Activated CD4-positive, alpha-beta memory T cell treated with anti-CD3 and anti-CD28 coated beads, Interleukin-2, amount 10 ng/mL, durations not matched to agents 7 days and 5 days (primary cell): ENCODE results near the gene OR2G6. TPM values are rescaled to one million over a fixed set of nuclear protein-coding genes. Genes with fewer than 3 reads are reported as not detected.
"Not testable (repeated sequence)": the region's sequence is repeated elsewhere in the genome, so short reads cannot be mapped to it uniquely, and the experiment has no call there.

ENCODE experiments used
- CTCF ChIA-PET: fragments of 350-600 bp; sonication (Branson Sonifier 250); formaldehyde crosslinking; loops from one replicate; lab custom pipeline; 2021; ENCODE audit warnings: antibody characterized with exemption, inconsistent platforms; lab: Charles Lee
- POLR2A ChIA-PET: fragments of 350-600 bp; sonication (Branson Sonifier 250); formaldehyde crosslinking; loops from one replicate; lab custom pipeline; 2021; ENCODE audit warnings: antibody characterized with exemption; lab: Charles Lee
- DNase-seq: peaks from one replicate; pipeline ENCODE4 v3.0.0-alpha.2; 2020
- H3K27ac Mint-ChIP-seq: one replicate; pipeline ENCODE4 v1.8.0; 2021; ENCODE audit warnings: mild to moderate bottlenecking, mixed read lengths
- H3K27me3 Mint-ChIP-seq: one replicate; pipeline ENCODE4 v1.8.0; 2021; ENCODE audit warnings: mixed read lengths
- H3K36me3 Mint-ChIP-seq: one replicate; pipeline ENCODE4 v1.8.0; 2021; ENCODE audit warnings: low read depth, mixed read lengths
- H3K4me1 Mint-ChIP-seq: one replicate; pipeline ENCODE4 v1.8.0; 2021; ENCODE audit warnings: mixed read lengths
- H3K4me3 Mint-ChIP-seq: one replicate; pipeline ENCODE4 v1.8.0; 2021; ENCODE audit warnings: mild to moderate bottlenecking, mixed read lengths
- H3K9me3 Mint-ChIP-seq: one replicate; pipeline ENCODE4 v1.8.0; 2021; ENCODE audit warnings: mixed read lengths
- total RNA-seq, 2 experiments: library from RNA; stranded (reverse); gene quantifications; one replicate each; pipeline ENCODE4 v1.2.3, GENCODE V29; 2021

Gene OR2G6
- total RNA-seq: not detected

GRCh38 chr1:248507773-248508172 is at the start of gene OR2G6:
OR2G6 (plus strand) TSS chr1:248508073; CDS start chr1:248521647, 13,574 bp downstream.
- H3K4me1 Mint-ChIP-seq, H3K27ac Mint-ChIP-seq, H3K27me3 Mint-ChIP-seq, CTCF ChIA-PET, H3K9me3 Mint-ChIP-seq, POLR2A ChIA-PET, DNase-seq, H3K4me3 Mint-ChIP-seq, H3K36me3 Mint-ChIP-seq: not testable (repeated sequence)

- H3K27me3 Mint-ChIP-seq, H3K4me3 Mint-ChIP-seq, H3K4me1 Mint-ChIP-seq, H3K36me3 Mint-ChIP-seq, POLR2A ChIA-PET, H3K27ac Mint-ChIP-seq, DNase-seq, H3K9me3 Mint-ChIP-seq, CTCF ChIA-PET: not testable (repeated sequence)
These were observed 48.8 kb upstream of the OR2G6 start for GRCh38 chr1:248459117-248459516.

GRCh38 chr1:248471154-248471553 is 36.7 kb upstream of the OR2G6 start:
- Mint-ChIP-seq H3K27me3 (peaks cover 3% of the 10 kb centered on the region), H3K36me3 (no peaks in the 10 kb centered on the region), H3K27ac (no peak overlapping the region), H3K9me3 (peaks cover 4% of the 10 kb centered on the region), H3K4me1 (no peaks in the 10 kb centered on the region), H3K4me3 (no peak overlapping the region)
- no peak for DNase-seq
- POLR2A ChIA-PET: interaction anchor here (0.6 kb wide), 1 partner anchor 143 kb away, joined by 3 read pairs; no protein-coding TSS in a partner anchor
- CTCF ChIA-PET: no interaction called here

GRCh38 chr1:248472111-248472510 is 35.8 kb upstream of the OR2G6 start:
- H3K27me3 Mint-ChIP-seq, POLR2A ChIA-PET, DNase-seq, H3K36me3 Mint-ChIP-seq, H3K4me1 Mint-ChIP-seq, H3K27ac Mint-ChIP-seq, H3K9me3 Mint-ChIP-seq, H3K4me3 Mint-ChIP-seq, CTCF ChIA-PET: not testable (repeated sequence)

GRCh38 chr1:248473051-248473450 is 34.8 kb upstream of the OR2G6 start, which contains the start of gene OR2T3:
OR2T3 (plus strand) TSS chr1:248473351; CDS start chr1:248473351, 0 bp downstream.
- H3K4me1 Mint-ChIP-seq, DNase-seq, H3K9me3 Mint-ChIP-seq, POLR2A ChIA-PET, CTCF ChIA-PET, H3K4me3 Mint-ChIP-seq, H3K27ac Mint-ChIP-seq, H3K36me3 Mint-ChIP-seq, H3K27me3 Mint-ChIP-seq: not testable (repeated sequence)

- H3K4me3 Mint-ChIP-seq, H3K4me1 Mint-ChIP-seq, H3K9me3 Mint-ChIP-seq, DNase-seq, POLR2A ChIA-PET, H3K27me3 Mint-ChIP-seq, CTCF ChIA-PET, H3K27ac Mint-ChIP-seq, H3K36me3 Mint-ChIP-seq: not testable (repeated sequence)
These were observed 32.2 kb upstream of the OR2G6 start for GRCh38 chr1:248475660-248476059.

- POLR2A ChIA-PET, H3K36me3 Mint-ChIP-seq: not testable (repeated sequence)
These were observed 25.9 kb upstream of the OR2G6 start for GRCh38 chr1:248481686-248482579.

GRCh38 chr1:248488289-248488688 is 19.6 kb upstream of the OR2G6 start, which contains the start of gene OR2T5:
OR2T5 (plus strand) TSS chr1:248488589; CDS start chr1:248488589, 0 bp downstream.
- H3K4me3 Mint-ChIP-seq, H3K4me1 Mint-ChIP-seq, H3K27ac Mint-ChIP-seq, POLR2A ChIA-PET, H3K27me3 Mint-ChIP-seq, CTCF ChIA-PET, H3K36me3 Mint-ChIP-seq, H3K9me3 Mint-ChIP-seq, DNase-seq: not testable (repeated sequence)

More at GRCh38 chr1:248481686-248482579, 25.9 kb upstream of the OR2G6 start:
- Mint-ChIP-seq H3K4me3 (peak overlapping the region; percentile 76), H3K27ac (peak overlapping the region; percentile 91), H3K4me1 (peaks cover 11% of the 10 kb centered on the region)
- CTCF ChIA-PET, H3K27me3 Mint-ChIP-seq, H3K9me3 Mint-ChIP-seq: not testable (repeated sequence)
- peak; percentile 35 for DNase-seq

- H3K27me3 Mint-ChIP-seq, POLR2A ChIA-PET, H3K27ac Mint-ChIP-seq, H3K36me3 Mint-ChIP-seq, H3K4me3 Mint-ChIP-seq, H3K4me1 Mint-ChIP-seq, DNase-seq, CTCF ChIA-PET, H3K9me3 Mint-ChIP-seq: not testable (repeated sequence)
These were observed 11.2 kb upstream of the OR2G6 start for GRCh38 chr1:248496661-248497060.

- CTCF ChIA-PET, H3K9me3 Mint-ChIP-seq, H3K36me3 Mint-ChIP-seq, H3K27ac Mint-ChIP-seq, POLR2A ChIA-PET, DNase-seq, H3K4me1 Mint-ChIP-seq, H3K27me3 Mint-ChIP-seq, H3K4me3 Mint-ChIP-seq: not testable (repeated sequence)
These were observed 7.4 kb upstream of the OR2G6 start for GRCh38 chr1:248500305-248501035.

- H3K4me1 Mint-ChIP-seq, H3K4me3 Mint-ChIP-seq, CTCF ChIA-PET: not testable (repeated sequence)
These were observed 2.3 kb downstream of the OR2G6 start for GRCh38 chr1:248510217-248510616.

GRCh38 chr1:248521856-248522255 is 14.0 kb downstream of the OR2G6 start:
- Mint-ChIP-seq H3K9me3 (no peaks in the 10 kb centered on the region), H3K36me3 (no peaks in the 10 kb centered on the region), H3K4me3 (no peak overlapping the region), H3K4me1 (no peaks in the 10 kb centered on the region), H3K27ac (no peak overlapping the region), H3K27me3 (no peaks in the 10 kb centered on the region)
- ChIA-PET CTCF (no interaction called here), POLR2A (no interaction called here)
- DNase-seq: no peak

More at GRCh38 chr1:248510217-248510616, 2.3 kb downstream of the OR2G6 start:
- POLR2A ChIA-PET, H3K27me3 Mint-ChIP-seq, DNase-seq, H3K36me3 Mint-ChIP-seq, H3K9me3 Mint-ChIP-seq, H3K27ac Mint-ChIP-seq: not testable (repeated sequence)

- CTCF ChIA-PET, DNase-seq, H3K4me1 Mint-ChIP-seq, H3K36me3 Mint-ChIP-seq, H3K27ac Mint-ChIP-seq, H3K9me3 Mint-ChIP-seq, H3K27me3 Mint-ChIP-seq, POLR2A ChIA-PET, H3K4me3 Mint-ChIP-seq: not testable (repeated sequence)
These were observed 29.6 kb downstream of the OR2G6 start for GRCh38 chr1:248537449-248537848.
